OCI-LY3 (cell line): Measurements from ENCODE around the gene KLKB1.

Experiments
- H2AFZ ChIP-seq: fragments of 200-600, 300-600 bp; shearing (Covaris generic); 2 replicates; pipeline ENCODE4 v1.6.0; 2014; ENCODE audit warnings: antibody characterized with exemption, low read depth, low read length
- H3K27ac ChIP-seq: fragments of 200-600, 300-600 bp; sonication (generic); 2 replicates; pipeline ENCODE4 v1.5.1; 2014; ENCODE audit warnings: mild to moderate bottlenecking, low read length, moderate library complexity, mixed read lengths
- H3K27me3 ChIP-seq: fragments of 200-600, 300-600 bp; sonication (generic); 2 replicates; pipeline ENCODE4 v1.6.1; 2014; ENCODE audit warnings: low read depth, low read length, mixed read lengths
- H3K36me3 ChIP-seq: fragments of 200-600, 300-600 bp; sonication (generic); replicated peaks from 2 replicates; pipeline ENCODE3; 2014; ENCODE audit warnings: low read depth, low read length, mixed read lengths
- H3K4me1 ChIP-seq: fragments of 300-600, 200-600 bp; sonication (generic); 2 replicates; pipeline ENCODE4 v1.6.1; 2014; ENCODE audit warnings: low read length, mixed read lengths
- H3K4me2 ChIP-seq: fragments of 200-600, 300-600 bp; sonication (generic); 2 replicates; pipeline ENCODE4 v1.6.1; 2014; ENCODE audit warnings: low read length, mixed read lengths
- H3K4me3 ChIP-seq: fragments of 300-600, 200-600 bp; sonication (generic); 2 replicates; pipeline ENCODE4 v1.5.1; 2014; ENCODE audit warnings: antibody characterized with exemption, mild to moderate bottlenecking, low read length, moderate library complexity
- H3K79me2 ChIP-seq: fragments of 300-600, 200-600 bp; shearing (Covaris generic); 2 replicates; pipeline ENCODE4 v1.6.1; 2014; ENCODE audit warnings: mild to moderate bottlenecking, low read length, mixed read lengths
- H3K9ac ChIP-seq: fragments of 300-600, 200-600 bp; shearing (Covaris generic); 2 replicates; pipeline ENCODE4 v1.6.0; 2014; ENCODE audit warnings: mild to moderate bottlenecking, low read length, moderate library complexity
- H3K9me3 ChIP-seq: fragments of 200-600, 300-600 bp; shearing (Covaris generic); 2 replicates; pipeline ENCODE4 v1.6.1; 2014; ENCODE audit warnings: low read length, mixed read lengths; ENCODE audit not compliant: insufficient read depth
- H4K20me1 ChIP-seq: fragments of 200-600, 300-600 bp; sonication (generic); 2 replicates; pipeline ENCODE4 v1.6.1; 2016; ENCODE audit warnings: low read length, mixed read lengths; ENCODE audit not compliant: insufficient read depth
- CTCF ChIP-seq: fragments of 200-600, 300-600 bp; sonication (generic); IDR thresholded peaks from 2 replicates; pipeline ENCODE4 v1.5.1; 2014; ENCODE audit warnings: antibody characterized with exemption, low read length, low read depth
- EZH2phosphoT487 ChIP-seq: fragments of 200-600 bp; shearing (Covaris generic); IDR thresholded peaks from 2 replicates; pipeline ENCODE4 v1.6.1; 2018; ENCODE audit warnings: antibody characterized with exemption, mixed run types, low read depth

KLKB1 gene

GRCh38 chr4:186200516-186200915 lies 26.8 kb upstream of the KLKB1 start:
- no peaks in the 10 kb centered on the region for H4K20me1 ChIP-seq
- H3K4me3 ChIP-seq = no peak overlapping the region
- H3K27ac ChIP-seq = no peak overlapping the region
- no peak overlapping the region for H2AFZ ChIP-seq
- H3K4me1 ChIP-seq = no peaks in the 10 kb centered on the region
- H3K9me3 ChIP-seq = no peaks in the 10 kb centered on the region
- no peaks in the 10 kb centered on the region for H3K36me3 ChIP-seq
- no peaks in the 10 kb centered on the region for H3K27me3 ChIP-seq
- H3K79me2 ChIP-seq = no peaks in the 10 kb centered on the region
- H3K9ac ChIP-seq = no peak overlapping the region
- H3K4me2 ChIP-seq = no peak overlapping the region
- TF ChIP-seq EZH2phosphoT487 (no peak), CTCF (no peak)

GRCh38 chr4:186201010-186201409 lies 26.3 kb upstream of the KLKB1 start:
- Histone ChIP-seq H3K27ac (no peak overlapping the region), H3K4me3 (no peak overlapping the region), H3K9ac (no peak overlapping the region), H3K4me2 (no peak overlapping the region), H2AFZ (no peak overlapping the region), H3K36me3 (no peaks in the 10 kb centered on the region), H3K9me3 (no peaks in the 10 kb centered on the region), H3K79me2 (no peaks in the 10 kb centered on the region), H4K20me1 (no peaks in the 10 kb centered on the region), H3K27me3 (no peaks in the 10 kb centered on the region), H3K4me1 (no peaks in the 10 kb centered on the region)
- TF ChIP-seq CTCF (no peak), EZH2phosphoT487 (no peak)

GRCh38 chr4:186201535-186202230 lies 25.6 kb upstream of the KLKB1 start:
- H3K9ac ChIP-seq = no peak overlapping the region
- no peak overlapping the region for H3K4me3 ChIP-seq
- H3K9me3 ChIP-seq = no peaks in the 10 kb centered on the region
- H3K4me2 ChIP-seq = no peak overlapping the region
- no peaks in the 10 kb centered on the region for H3K27me3 ChIP-seq
- H3K36me3 ChIP-seq = no peaks in the 10 kb centered on the region
- TF ChIP-seq CTCF (peak; percentile 41), EZH2phosphoT487 (no peak)
- no peak overlapping the region for H2AFZ ChIP-seq
- no peak overlapping the region for H3K27ac ChIP-seq
- H3K4me1 ChIP-seq = no peaks in the 10 kb centered on the region
- H4K20me1 ChIP-seq = no peaks in the 10 kb centered on the region
- no peaks in the 10 kb centered on the region for H3K79me2 ChIP-seq

GRCh38 chr4:186202490-186203140 lies 24.7 kb upstream of the KLKB1 start:
- Histone ChIP-seq H3K4me2 (no peak overlapping the region), H3K79me2 (no peaks in the 10 kb centered on the region), H3K9ac (no peak overlapping the region), H2AFZ (no peak overlapping the region), H3K27ac (no peak overlapping the region), H3K4me3 (no peak overlapping the region), H3K9me3 (no peaks in the 10 kb centered on the region), H3K27me3 (no peaks in the 10 kb centered on the region), H4K20me1 (no peaks in the 10 kb centered on the region), H3K36me3 (no peaks in the 10 kb centered on the region), H3K4me1 (no peaks in the 10 kb centered on the region)
- no peak for TF ChIP-seq CTCF
- no peak for TF ChIP-seq EZH2phosphoT487
